Activated naive CD8-positive, alpha-beta T cell (primary cell): ENCODE results near the gene HIRA.
"Not testable (repeated sequence)": the region's sequence is repeated elsewhere in the genome, so short reads cannot be mapped to it uniquely, and the experiment has no call there.

Source experiments
- H3K27ac Mint-ChIP-seq: one replicate; pipeline ENCODE4 v1.8.0; 2021; ENCODE audit warnings: mixed read lengths
- H3K27me3 Mint-ChIP-seq: one replicate; pipeline ENCODE4 v1.8.0; 2021; ENCODE audit warnings: mixed read lengths
- H3K36me3 Mint-ChIP-seq: one replicate; pipeline ENCODE4 v1.8.0; 2021; ENCODE audit warnings: mixed read lengths
- H3K4me1 Mint-ChIP-seq: one replicate; pipeline ENCODE4 v1.8.0; 2021; ENCODE audit warnings: low read depth, mixed read lengths
- H3K4me3 Mint-ChIP-seq: one replicate; pipeline ENCODE4 v1.8.0; 2021; ENCODE audit warnings: mild to moderate bottlenecking, mixed read lengths
- H3K9me3 Mint-ChIP-seq: one replicate; pipeline ENCODE4 v1.8.0; 2021; ENCODE audit warnings: low read depth, mixed read lengths

Gene HIRA

GRCh38 chr22:19436444-19437161, 5.1 kb upstream of the HIRA start:
- H3K4me1 Mint-ChIP-seq: peaks cover 16% of the 10 kb centered on the region
- not testable (repeated sequence) for H3K36me3 Mint-ChIP-seq, H3K4me3 Mint-ChIP-seq, H3K27me3 Mint-ChIP-seq, H3K27ac Mint-ChIP-seq, H3K9me3 Mint-ChIP-seq

- H3K9me3 Mint-ChIP-seq: no peaks in the 10 kb centered on the region
- peak overlapping the region; percentile 64 for H3K27ac Mint-ChIP-seq
- peaks cover 22% of the 10 kb centered on the region for H3K4me1 Mint-ChIP-seq
- no peaks in the 10 kb centered on the region for H3K27me3 Mint-ChIP-seq
- peaks cover 3% of the 10 kb centered on the region for H3K36me3 Mint-ChIP-seq
- H3K4me3 Mint-ChIP-seq: no peak overlapping the region
Observed at GRCh38 chr22:19434829-19435580, 3.5 kb upstream of the HIRA start.

GRCh38 chr22:19434401-19434800, 2.9 kb upstream of the HIRA start:
- H3K4me3 Mint-ChIP-seq: peak overlapping the region; percentile 93
- peak overlapping the region; percentile 68 for H3K27ac Mint-ChIP-seq
- H3K27me3 Mint-ChIP-seq: no peaks in the 10 kb centered on the region
- peaks cover 28% of the 10 kb centered on the region for H3K4me1 Mint-ChIP-seq
- peaks cover 3% of the 10 kb centered on the region for H3K36me3 Mint-ChIP-seq
- H3K9me3 Mint-ChIP-seq: no peaks in the 10 kb centered on the region

GRCh38 chr22:19432133-19432851, 759 bp upstream of the HIRA start, which contains the start of gene MRPL40:
TSS of gene MRPL40 (plus strand) at chr22:19432545. CDS start at chr22:19432555, 10 bp downstream.
- Mint-ChIP-seq H3K4me1 (peaks cover 43% of the 10 kb centered on the region), H3K27ac (peak within 1 kb of the TSS; percentile 94), H3K4me3 (peak within 1 kb of the TSS; percentile 93), H3K27me3 (no peaks in the 10 kb centered on the region), H3K36me3 (no peaks in the 10 kb centered on the region), H3K9me3 (no peaks in the 10 kb centered on the region)

- peaks cover 55% of the 10 kb centered on the region for H3K4me1 Mint-ChIP-seq
- H3K36me3 Mint-ChIP-seq: no peaks in the 10 kb centered on the region
- H3K9me3 Mint-ChIP-seq: no peaks in the 10 kb centered on the region
- peak overlapping the region; percentile 90 for H3K4me3 Mint-ChIP-seq
- peak overlapping the region; percentile 77 for H3K27ac Mint-ChIP-seq
- no peaks in the 10 kb centered on the region for H3K27me3 Mint-ChIP-seq
Observed at GRCh38 chr22:19430890-19431541, 517 bp downstream of the HIRA start.

GRCh38 chr22:19429950-19430889, 1.3 kb downstream of the HIRA start:
- H3K9me3 Mint-ChIP-seq: no peaks in the 10 kb centered on the region
- H3K36me3 Mint-ChIP-seq: no peaks in the 10 kb centered on the region
- peaks cover 54% of the 10 kb centered on the region for H3K4me1 Mint-ChIP-seq
- no peaks in the 10 kb centered on the region for H3K27me3 Mint-ChIP-seq
- H3K4me3 Mint-ChIP-seq: peak overlapping the region; percentile 90
- H3K27ac Mint-ChIP-seq: peak overlapping the region; percentile 77

GRCh38 chr22:19424186-19424500, 7.4 kb downstream of the HIRA start:
- Mint-ChIP-seq H3K4me3 (no peak overlapping the region), H3K36me3 (no peaks in the 10 kb centered on the region), H3K4me1 (peaks cover 83% of the 10 kb centered on the region), H3K27me3 (no peaks in the 10 kb centered on the region), H3K27ac (no peak overlapping the region), H3K9me3 (no peaks in the 10 kb centered on the region)

GRCh38 chr22:19422440-19423301, 8.9 kb downstream of the HIRA start:
- Mint-ChIP-seq H3K27ac (peak overlapping the region; percentile 52), H3K4me1 (peaks cover 82% of the 10 kb centered on the region), H3K27me3 (no peaks in the 10 kb centered on the region), H3K4me3 (no peak overlapping the region), H3K9me3 (no peaks in the 10 kb centered on the region), H3K36me3 (peaks cover 2% of the 10 kb centered on the region)

GRCh38 chr22:19420321-19420720, 11.2 kb downstream of the HIRA start:
- H3K4me1 Mint-ChIP-seq: peaks cover 69% of the 10 kb centered on the region
- H3K4me3 Mint-ChIP-seq: peak overlapping the region; percentile 30
- H3K36me3 Mint-ChIP-seq: peaks cover 2% of the 10 kb centered on the region

GRCh38 chr22:19419464-19420178, 11.9 kb downstream of the HIRA start:
- no peaks in the 10 kb centered on the region for H3K9me3 Mint-ChIP-seq
- peak overlapping the region; percentile 42 for H3K4me3 Mint-ChIP-seq
- H3K4me1 Mint-ChIP-seq: peaks cover 66% of the 10 kb centered on the region
- peak overlapping the region; percentile 56 for H3K27ac Mint-ChIP-seq
- peaks cover 2% of the 10 kb centered on the region for H3K36me3 Mint-ChIP-seq
- no peaks in the 10 kb centered on the region for H3K27me3 Mint-ChIP-seq

More at GRCh38 chr22:19420321-19420720, 11.2 kb downstream of the HIRA start:
- no peaks in the 10 kb centered on the region for H3K27me3 Mint-ChIP-seq
- H3K9me3 Mint-ChIP-seq: no peaks in the 10 kb centered on the region
- H3K27ac Mint-ChIP-seq: peak overlapping the region; percentile 56

- Mint-ChIP-seq H3K4me3 (peak overlapping the region; percentile 42), H3K9me3 (no peaks in the 10 kb centered on the region), H3K27me3 (no peaks in the 10 kb centered on the region), H3K36me3 (peaks cover 2% of the 10 kb centered on the region), H3K27ac (peak overlapping the region; percentile 56), H3K4me1 (peaks cover 62% of the 10 kb centered on the region)
Observed at GRCh38 chr22:19419086-19419463, 12.5 kb downstream of the HIRA start.

GRCh38 chr22:19412923-19413322, 18.6 kb downstream of the HIRA start:
- Mint-ChIP-seq H3K4me3 (no peak overlapping the region), H3K9me3 (no peaks in the 10 kb centered on the region), H3K27me3 (no peaks in the 10 kb centered on the region), H3K4me1 (peaks cover 19% of the 10 kb centered on the region), H3K36me3 (peaks cover 2% of the 10 kb centered on the region), H3K27ac (no peak overlapping the region)

GRCh38 chr22:19412478-19412877, 19.1 kb downstream of the HIRA start:
- Mint-ChIP-seq H3K4me1 (peaks cover 18% of the 10 kb centered on the region), H3K9me3 (no peaks in the 10 kb centered on the region), H3K27ac (no peak overlapping the region), H3K36me3 (no peaks in the 10 kb centered on the region), H3K4me3 (no peak overlapping the region), H3K27me3 (no peaks in the 10 kb centered on the region)
